GM19372 (cell line): ENCODE data around the gene TBCCD1.
"Not testable (repeated sequence)": the region's sequence is repeated elsewhere in the genome, so short reads cannot be mapped to it uniquely, and the experiment has no call there.

ENCODE experiments used
- ATAC-seq: cut with Tn5 transposase; IDR thresholded peaks from one replicate; pipeline ENCODE4 v1.9.1; 2021; ENCODE audit warnings: mild to moderate bottlenecking, low read depth, moderate library complexity; ENCODE audit not compliant: unreplicated experiment

TBCCD1 gene

DNA sequence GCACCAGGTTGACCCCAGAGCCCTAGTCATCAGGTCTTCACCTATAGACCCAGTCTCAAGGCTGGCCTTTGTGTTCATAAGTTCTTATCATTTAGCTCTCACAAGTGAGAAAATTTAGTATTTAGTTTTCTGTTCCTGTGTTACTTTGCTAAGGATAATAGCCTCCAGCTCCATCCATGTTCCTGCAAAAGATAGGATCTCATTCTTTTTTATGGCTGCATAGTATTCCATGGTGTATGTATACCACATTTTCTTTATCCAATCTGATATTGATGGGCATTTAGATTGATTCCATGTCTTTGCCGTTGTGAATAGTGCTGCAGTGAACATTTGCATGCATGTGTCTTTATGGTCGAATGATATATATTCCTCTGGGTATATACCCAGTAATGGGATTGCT, 69.1 kb downstream of the TBCCD1 start:
- ATAC-seq = not testable (repeated sequence)

DNA sequence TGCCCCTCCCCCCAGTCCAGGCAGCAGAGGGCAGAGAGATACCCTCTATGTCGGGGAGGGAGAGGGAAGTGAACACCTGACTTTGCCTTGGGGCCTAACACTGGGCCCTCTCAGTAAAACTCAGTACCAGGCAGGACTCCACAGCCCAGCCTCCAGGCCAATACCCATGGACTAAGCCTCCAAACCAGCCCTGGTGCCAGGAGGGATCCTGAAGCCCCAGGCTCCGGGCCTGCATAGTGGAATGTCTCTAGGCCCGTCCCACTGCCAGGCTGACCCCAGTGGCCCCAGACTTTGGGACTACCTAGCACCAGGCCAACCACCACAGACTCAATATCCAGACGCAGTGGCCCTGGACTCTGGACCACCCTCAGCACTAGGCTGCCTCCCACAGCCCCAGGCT, 69.5 kb downstream of the TBCCD1 start:
- ATAC-seq = no peak

DNA sequence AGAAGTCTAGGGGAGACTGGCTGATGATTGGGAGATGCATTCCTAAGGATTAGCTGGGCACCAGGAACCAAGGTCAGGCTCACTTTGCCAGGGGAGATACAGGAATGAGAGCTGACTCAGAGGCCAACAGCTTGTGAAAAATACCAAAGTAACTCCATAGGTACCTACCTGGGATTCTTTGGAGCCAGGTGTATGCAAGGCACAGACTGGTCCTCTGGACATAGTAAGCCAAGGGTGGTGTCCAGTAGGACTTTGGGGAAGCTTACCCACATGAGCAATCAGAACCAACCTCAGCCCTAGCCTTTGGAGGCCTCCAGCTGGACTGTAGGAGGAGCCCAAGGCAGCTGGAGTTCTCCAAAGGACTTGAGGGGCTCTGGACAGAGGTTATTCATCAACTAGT, 70.5 kb downstream of the TBCCD1 start:
- no peak for ATAC-seq
